ENCODE measurements around the gene CD109. TPM values are rescaled to one million over a fixed set of nuclear protein-coding genes. Genes with fewer than 3 reads are reported as not detected.

The CD109 gene
- total RNA-seq, 1 experiment from 2014 or later = 3.2 TPM

GRCh38 chr6:73712535-73713173 is 16.7 kb downstream of the CD109 start:
- H2BK5ac ChIP-seq (ENCODE audit: insufficient read length, low read length) = no peak overlapping the region
- H3T11ph ChIP-seq (ENCODE audit: low read length) = no peak overlapping the region
- H2BK12ac ChIP-seq (ENCODE audit: insufficient read length, low read depth, low read length) = no peak overlapping the region
- H2BK120ac ChIP-seq (ENCODE audit: low read depth, low read length, poor library complexity, severe bottlenecking) = no peak overlapping the region
- Mint-ChIP-seq H3K27me3 (ENCODE audit: low read depth) (no peaks in the 10 kb centered on the region), H3K4me1 (peaks cover 17 to 20% of the 10 kb centered on the region in 2 experiments), H3K36me3 (ENCODE audit: insufficient read depth in 1 of 3, low read depth in 3 of 3) (no peaks in the 10 kb centered on the region), H3K27ac (no peak overlapping the region), H3K9me3 (0 out of 5 replicates have a peak, but pooled peaks cover 0 to 2% of the 10 kb centered on the region in 2 experiments), H3K4me3 (no peak overlapping the region)
- no peaks in the 10 kb centered on the region for H3K27me3 ChIP-seq (ENCODE audit: insufficient read depth, low read length)
- DNase-seq = no peak
- H3K9ac ChIP-seq (ENCODE audit: extremely low read depth, insufficient read length, low read length) = no peak overlapping the region
- H2AFZ ChIP-seq (ENCODE audit: low read length) = no peak overlapping the region
- H3K23me2 ChIP-seq (ENCODE audit: insufficient read length, low read depth, low read length, poor library complexity, severe bottlenecking) = no peaks in the 10 kb centered on the region
- no peaks in the 10 kb centered on the region for H3K79me2 ChIP-seq (ENCODE audit: insufficient read depth, low read length)
- H2BK20ac ChIP-seq (ENCODE audit: low read depth, low read length, poor library complexity, severe bottlenecking) = no peak overlapping the region
- no peak overlapping the region for H4K91ac ChIP-seq (ENCODE audit: insufficient read length, low read depth, low read length)
- no peaks in the 10 kb centered on the region for H3K79me1 ChIP-seq (ENCODE audit: insufficient read depth, low read depth, low read length, poor library complexity, severe bottlenecking)
- no peak overlapping the region for H3K4me2 ChIP-seq (ENCODE audit: insufficient read depth, insufficient read length, low read length)
- no peak overlapping the region for H4K5ac ChIP-seq (ENCODE audit: insufficient read length, low read depth, low read length)
- H2AK5ac ChIP-seq (ENCODE audit: insufficient read length, low read length) = no peak overlapping the region
- H3K4ac ChIP-seq (ENCODE audit: low read depth, low read length) = no peak overlapping the region
- H3K27ac ChIP-seq (ENCODE audit: insufficient read length, low read depth, low read length) = no peak overlapping the region
- no CpG with 5 or more reads among the region's 5 CpGs for WGBS (ENCODE audit: extremely low coverage, insufficient read length, low lambda C conversion rate)
- H3K23ac ChIP-seq (ENCODE audit: insufficient read length, low read depth, low read length) = no peak overlapping the region
- H4K20me1 ChIP-seq (ENCODE audit: control insufficient read depth, insufficient read depth, insufficient read length) = no peaks in the 10 kb centered on the region
- no peak overlapping the region for H2BK15ac ChIP-seq (ENCODE audit: low read depth, low read length)
- no peak overlapping the region for H4K8ac ChIP-seq (replicated peaks; ENCODE audit: insufficient read length, low read depth, low read length)
- no peak for TF ChIP-seq CTCF (conservative IDR thresholded peaks at IDR 0.05)
- no peaks in the 10 kb centered on the region for H3K4me1 ChIP-seq (ENCODE audit: insufficient read depth, low read length)
- H3K18ac ChIP-seq (ENCODE audit: insufficient read length, low read depth, low read length) = no peak overlapping the region
- H3K9me3 ChIP-seq (ENCODE audit: control insufficient read depth, low read depth, low read length) = no peaks in the 10 kb centered on the region
- no peak overlapping the region for H3K14ac ChIP-seq (ENCODE audit: insufficient read depth, low read length)
- no peak overlapping the region for H3K56ac ChIP-seq (ENCODE audit: insufficient read length, low read depth, low read length)
